Measurements from ENCODE around the gene RHBDF1.
A peak's percentile ranks its signal among the peaks of the same experiment; 100 is the strongest.

Gene RHBDF1

GRCh38 chr16:76535-77272, 4.3 kb upstream of the RHBDF1 start:
- Histone ChIP-seq H3K27me3 (ENCODE audit: control insufficient read depth, low read length) (peaks cover 23% of the 10 kb centered on the region), H3K4me1 (ENCODE audit: control insufficient read depth, low read length) (peaks cover 23% of the 10 kb centered on the region), H3K27ac (ENCODE audit: low read depth, low read length) (peak overlapping the region; percentile 41; the same call in 1 of the 2 replicates), H3K9me3 (ENCODE audit: control insufficient read depth, insufficient read depth, low read length) (no peaks in the 10 kb centered on the region), H3K9me2 (replicated peaks; ENCODE audit: control insufficient read depth, low read length) (no peaks in the 10 kb centered on the region), H3K79me2 (ENCODE audit: control insufficient read depth, low read length) (peaks cover 7% of the 10 kb centered on the region), H3K36me3 (ENCODE audit: control insufficient read depth, low read length) (peaks cover 9% of the 10 kb centered on the region; the same call in 1 of the 2 replicates), H3K4me2 (ENCODE audit: low read length) (peak overlapping the region; percentile 83), H4K20me1 (ENCODE audit: control insufficient read depth, insufficient read depth, low read depth, low read length) (no peaks in the 10 kb centered on the region), H3K4me3 (ENCODE audit: low read length) (peak overlapping the region; percentile 75), H3F3A (ENCODE audit: control insufficient read depth, insufficient read depth) (no peaks in the 10 kb centered on the region)
- TF ChIP-seq CTCF (IDR thresholded peaks at IDR 0.05; ENCODE audit: low read depth, low read length, poor library complexity, severe bottlenecking) (no peak), EZH2phosphoT487 (IDR thresholded peaks at IDR 0.05; ENCODE audit: borderline replicate concordance, low read length) (no peak)

GRCh38 chr16:75580-76501, 3.4 kb upstream of the RHBDF1 start:
- no peaks in the 10 kb centered on the region for H3K9me3 ChIP-seq (ENCODE audit: control insufficient read depth, insufficient read depth, low read length)
- H3K4me1 ChIP-seq (ENCODE audit: control insufficient read depth, low read length): peaks cover 23% of the 10 kb centered on the region
- peak overlapping the region; percentile 75; the same call in 1 of the 2 replicates for H3K4me3 ChIP-seq (ENCODE audit: low read length)
- peaks cover 7% of the 10 kb centered on the region; the same call in 1 of the 2 replicates for H3K36me3 ChIP-seq (ENCODE audit: control insufficient read depth, low read length)
- H3F3A ChIP-seq (ENCODE audit: control insufficient read depth, insufficient read depth): no peaks in the 10 kb centered on the region
- TF ChIP-seq CTCF (IDR thresholded peaks at IDR 0.05; ENCODE audit: low read depth, low read length, poor library complexity, severe bottlenecking) (no peak), EZH2phosphoT487 (IDR thresholded peaks at IDR 0.05; ENCODE audit: borderline replicate concordance, low read length) (no peak)
- H3K27ac ChIP-seq (ENCODE audit: low read depth, low read length): no peak overlapping the region
- no peaks in the 10 kb centered on the region for H4K20me1 ChIP-seq (ENCODE audit: control insufficient read depth, insufficient read depth, low read depth, low read length)
- H3K79me2 ChIP-seq (ENCODE audit: control insufficient read depth, low read length): peaks cover 7% of the 10 kb centered on the region
- H3K27me3 ChIP-seq (ENCODE audit: control insufficient read depth, low read length): peaks cover 31% of the 10 kb centered on the region
- peak overlapping the region; percentile 83 for H3K4me2 ChIP-seq (ENCODE audit: low read length)
- no peaks in the 10 kb centered on the region for H3K9me2 ChIP-seq (replicated peaks; ENCODE audit: control insufficient read depth, low read length)

- H3K27me3 ChIP-seq (ENCODE audit: control insufficient read depth, low read length): peaks cover 40% of the 10 kb centered on the region
- no peak overlapping the region for H3K27ac ChIP-seq (ENCODE audit: low read depth, low read length)
- H3K4me2 ChIP-seq (ENCODE audit: low read length): no peak overlapping the region
- no peaks in the 10 kb centered on the region for H3K9me2 ChIP-seq (replicated peaks; ENCODE audit: control insufficient read depth, low read length)
- H3K4me3 ChIP-seq (ENCODE audit: low read length): no peak overlapping the region
- H3K4me1 ChIP-seq (ENCODE audit: control insufficient read depth, low read length): peaks cover 23% of the 10 kb centered on the region
- no peaks in the 10 kb centered on the region for H3K9me3 ChIP-seq (ENCODE audit: control insufficient read depth, insufficient read depth, low read length)
- peaks cover 7% of the 10 kb centered on the region for H3K79me2 ChIP-seq (ENCODE audit: control insufficient read depth, low read length)
- peaks cover 2% of the 10 kb centered on the region; the same call in 1 of the 2 replicates for H3K36me3 ChIP-seq (ENCODE audit: control insufficient read depth, low read length)
- H3F3A ChIP-seq (ENCODE audit: control insufficient read depth, insufficient read depth): no peaks in the 10 kb centered on the region
- no peaks in the 10 kb centered on the region for H4K20me1 ChIP-seq (ENCODE audit: control insufficient read depth, insufficient read depth, low read depth, low read length)
- TF ChIP-seq EZH2phosphoT487 (IDR thresholded peaks at IDR 0.05; ENCODE audit: borderline replicate concordance, low read length): no peak
- no peak for TF ChIP-seq CTCF (IDR thresholded peaks at IDR 0.05; ENCODE audit: low read depth, low read length, poor library complexity, severe bottlenecking)
Measured at GRCh38 chr16:74747-75334, 2.4 kb upstream of the RHBDF1 start.
